Right lobe of liver (tissue), 4 donors: ENCODE measurements around the gene HOXB7.

Experiments used
- CTCF ChIP-seq, 4 donors: fragments of 200-600 bp in 3 of 4; fragments of 450-650 bp in 1 of 4; IDR thresholded peaks; one replicate each; pipeline versions ENCODE4 v1.5.1 to v1.8.0; 2016 to 2022; ENCODE audit warnings: antibody characterized with exemption in 4 of 4, mild to moderate bottlenecking in 2 of 4
- POLR2A ChIP-seq: fragments of 450-650 bp; IDR thresholded peaks from one replicate; pipeline ENCODE4 v1.6.1; 2017; ENCODE audit warnings: antibody characterized with exemption, mild to moderate bottlenecking
- donor health status: DM: no; HTN: no; CAD: no.
- donor health status: DM: no; HTN: no; CAD: no.
- donor health status: DM: no; HTN: yes; CAD: no.

- TF ChIP-seq CTCF (IDR thresholded peaks at IDR 0.05) (no peak), POLR2A (no peak)
Observed at GRCh38 chr17:48624544-48625494, 14.0 kb upstream of the HOXB7 start.
